Measurements from ENCODE around the gene PDE6H.

- TF ChIP-seq CTCF (conservative IDR thresholded peaks at IDR 0.05): no peak
- no peak for TF ChIP-seq EZH2 (IDR thresholded peaks at IDR 0.05; ENCODE audit: low read depth)
Observed at GRCh38 chr12:14968478-14968877, 4.4 kb upstream of the PDE6H start.
